ENCODE measurements around the gene DUSP12. TPM values are rescaled to one million over a fixed set of nuclear protein-coding genes. Genes with fewer than 3 reads are reported as not detected.

Gene DUSP12
- total and polyA plus RNA-seq, 9 of the 15 experiments (the other 6 are each of a cell fraction or from before 2014, with no cell fraction given) = 10.4 to 81.4 (median 43.6) TPM

- TF ChIP-seq SMAD3 (CRISPR knock-in tag; conservative IDR thresholded peaks at IDR 0.05) = no peak
- TF ChIP-seq L3MBTL2 (IDR thresholded peaks at IDR 0.05) = peak; percentile 92
- TF ChIP-seq SAFB2 (IDR thresholded peaks at IDR 0.05; ENCODE audit: borderline replicate concordance, low read depth, low read length, severe bottlenecking) = no peak
- TF ChIP-seq YBX1 (IDR thresholded peaks at IDR 0.05) = no peak
- TF ChIP-seq TAF1 (IDR thresholded peaks at IDR 0.05; ENCODE audit: control insufficient read depth, extremely low read depth, insufficient read depth, low read length, severe bottlenecking) = peak; percentile 83
- no peak for TF ChIP-seq PRMT5 (CRISPR knock-in tag; IDR thresholded peaks at IDR 0.05)
- 0 out of 2 replicates have a peak, but pooled peaks have one; percentile 58 for TF ChIP-seq HDAC8 (tag; IDR thresholded peaks at IDR 0.05)
- no peak for TF ChIP-seq ZNF586 (CRISPR knock-in tag; conservative IDR thresholded peaks at IDR 0.05)
- TF ChIP-seq WHSC1 (IDR thresholded peaks at IDR 0.05; ENCODE audit: low read length) = no peak
- TF ChIP-seq TCFL5 (CRISPR knock-in tag; conservative IDR thresholded peaks at IDR 0.05) = no peak
- TF ChIP-seq, protein P1, sequence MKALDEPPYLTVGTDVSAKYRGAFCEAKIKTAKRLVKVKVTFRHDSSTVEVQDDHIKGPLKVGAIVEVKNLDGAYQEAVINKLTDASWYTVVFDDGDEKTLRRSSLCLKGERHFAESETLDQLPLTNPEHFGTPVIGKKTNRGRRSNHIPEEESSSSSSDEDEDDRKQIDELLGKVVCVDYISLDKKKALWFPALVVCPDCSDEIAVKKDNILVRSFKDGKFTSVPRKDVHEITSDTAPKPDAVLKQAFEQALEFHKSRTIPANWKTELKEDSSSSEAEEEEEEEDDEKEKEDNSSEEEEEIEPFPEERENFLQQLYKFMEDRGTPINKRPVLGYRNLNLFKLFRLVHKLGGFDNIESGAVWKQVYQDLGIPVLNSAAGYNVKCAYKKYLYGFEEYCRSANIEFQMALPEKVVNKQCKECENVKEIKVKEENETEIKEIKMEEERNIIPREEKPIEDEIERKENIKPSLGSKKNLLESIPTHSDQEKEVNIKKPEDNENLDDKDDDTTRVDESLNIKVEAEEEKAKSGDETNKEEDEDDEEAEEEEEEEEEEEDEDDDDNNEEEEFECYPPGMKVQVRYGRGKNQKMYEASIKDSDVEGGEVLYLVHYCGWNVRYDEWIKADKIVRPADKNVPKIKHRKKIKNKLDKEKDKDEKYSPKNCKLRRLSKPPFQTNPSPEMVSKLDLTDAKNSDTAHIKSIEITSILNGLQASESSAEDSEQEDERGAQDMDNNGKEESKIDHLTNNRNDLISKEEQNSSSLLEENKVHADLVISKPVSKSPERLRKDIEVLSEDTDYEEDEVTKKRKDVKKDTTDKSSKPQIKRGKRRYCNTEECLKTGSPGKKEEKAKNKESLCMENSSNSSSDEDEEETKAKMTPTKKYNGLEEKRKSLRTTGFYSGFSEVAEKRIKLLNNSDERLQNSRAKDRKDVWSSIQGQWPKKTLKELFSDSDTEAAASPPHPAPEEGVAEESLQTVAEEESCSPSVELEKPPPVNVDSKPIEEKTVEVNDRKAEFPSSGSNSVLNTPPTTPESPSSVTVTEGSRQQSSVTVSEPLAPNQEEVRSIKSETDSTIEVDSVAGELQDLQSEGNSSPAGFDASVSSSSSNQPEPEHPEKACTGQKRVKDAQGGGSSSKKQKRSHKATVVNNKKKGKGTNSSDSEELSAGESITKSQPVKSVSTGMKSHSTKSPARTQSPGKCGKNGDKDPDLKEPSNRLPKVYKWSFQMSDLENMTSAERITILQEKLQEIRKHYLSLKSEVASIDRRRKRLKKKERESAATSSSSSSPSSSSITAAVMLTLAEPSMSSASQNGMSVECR (CRISPR knock-in tag; IDR thresholded peaks at IDR 0.05) = peak; percentile 96
- TF ChIP-seq SMAD1 (IDR thresholded peaks at IDR 0.05; ENCODE audit: low read depth, low read length, partially characterized antibody) = peak; percentile 52
- TF ChIP-seq, protein P2, sequence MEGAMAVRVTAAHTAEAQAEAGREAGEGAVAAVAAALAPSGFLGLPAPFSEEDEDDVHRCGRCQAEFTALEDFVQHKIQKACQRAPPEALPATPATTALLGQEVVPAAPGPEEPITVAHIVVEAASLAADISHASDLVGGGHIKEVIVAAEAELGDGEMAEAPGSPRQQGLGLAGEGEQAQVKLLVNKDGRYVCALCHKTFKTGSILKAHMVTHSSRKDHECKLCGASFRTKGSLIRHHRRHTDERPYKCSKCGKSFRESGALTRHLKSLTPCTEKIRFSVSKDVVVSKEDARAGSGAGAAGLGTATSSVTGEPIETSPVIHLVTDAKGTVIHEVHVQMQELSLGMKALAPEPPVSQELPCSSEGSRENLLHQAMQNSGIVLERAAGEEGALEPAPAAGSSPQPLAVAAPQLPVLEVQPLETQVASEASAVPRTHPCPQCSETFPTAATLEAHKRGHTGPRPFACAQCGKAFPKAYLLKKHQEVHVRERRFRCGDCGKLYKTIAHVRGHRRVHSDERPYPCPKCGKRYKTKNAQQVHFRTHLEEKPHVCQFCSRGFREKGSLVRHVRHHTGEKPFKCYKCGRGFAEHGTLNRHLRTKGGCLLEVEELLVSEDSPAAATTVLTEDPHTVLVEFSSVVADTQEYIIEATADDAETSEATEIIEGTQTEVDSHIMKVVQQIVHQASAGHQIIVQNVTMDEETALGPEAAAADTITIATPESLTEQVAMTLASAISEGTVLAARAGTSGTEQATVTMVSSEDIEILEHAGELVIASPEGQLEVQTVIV (CRISPR knock-in tag; IDR thresholded peaks at IDR 0.05; ENCODE audit: borderline replicate concordance) = no peak
- TF ChIP-seq KDM5B (IDR thresholded peaks at IDR 0.05; ENCODE audit: insufficient replicate concordance, low read depth, low read length) = peak; percentile 78
- peak; percentile 85; the same call in 1 of the 2 replicates for TF ChIP-seq ZNF431 (CRISPR knock-in tag; IDR thresholded peaks at IDR 0.05)
- no peak for TF ChIP-seq HNRNPH1 (optimal IDR thresholded peaks at IDR 0.05; ENCODE audit: low read depth, low read length)
- no peak for TF ChIP-seq KLF1 (tag; IDR thresholded peaks at IDR 0.05)
- TF ChIP-seq ZNF239 (CRISPR knock-in tag; IDR thresholded peaks at IDR 0.05) = no peak
- no peak for TF ChIP-seq TCF7 (IDR thresholded peaks at IDR 0.05; ENCODE audit: borderline replicate concordance)
- no peak for TF ChIP-seq BACH1 (tag; IDR thresholded peaks at IDR 0.05)
Measured at GRCh38 chr1:161749509-161750407, at the start of gene DUSP12 (continued).
